Stomach (tissue), 4 donors: ENCODE results near the gene MBNL2.

Source experiments
- POLR2A ChIP-seq, 4 donors: fragments of 450-650 bp; IDR thresholded peaks; one replicate each; pipeline ENCODE4 v1.6.1; 2016; ENCODE audit warnings: antibody characterized with exemption in 4 of 4, control low read depth in 2 of 4, mild to moderate bottlenecking in 1 of 4, moderate library complexity in 1 of 4
- TF ChIP-seq, protein P1 (sequence below), 7 experiments: fragments of 450-650 bp in 4 of 7; fragments of 200-600 bp in 3 of 7; sonication (generic) in 3 of 7; IDR thresholded peaks; one replicate each; pipeline ENCODE4 v1.5.1; 2016 to 2019; ENCODE audit warnings: antibody characterized with exemption in 7 of 7, control low read depth in 2 of 7, mild to moderate bottlenecking in 1 of 7

GRCh38 chr13:97387485-97387839, 165.3 kb downstream of the MBNL2 start:
- TF ChIP-seq, protein P1, sequence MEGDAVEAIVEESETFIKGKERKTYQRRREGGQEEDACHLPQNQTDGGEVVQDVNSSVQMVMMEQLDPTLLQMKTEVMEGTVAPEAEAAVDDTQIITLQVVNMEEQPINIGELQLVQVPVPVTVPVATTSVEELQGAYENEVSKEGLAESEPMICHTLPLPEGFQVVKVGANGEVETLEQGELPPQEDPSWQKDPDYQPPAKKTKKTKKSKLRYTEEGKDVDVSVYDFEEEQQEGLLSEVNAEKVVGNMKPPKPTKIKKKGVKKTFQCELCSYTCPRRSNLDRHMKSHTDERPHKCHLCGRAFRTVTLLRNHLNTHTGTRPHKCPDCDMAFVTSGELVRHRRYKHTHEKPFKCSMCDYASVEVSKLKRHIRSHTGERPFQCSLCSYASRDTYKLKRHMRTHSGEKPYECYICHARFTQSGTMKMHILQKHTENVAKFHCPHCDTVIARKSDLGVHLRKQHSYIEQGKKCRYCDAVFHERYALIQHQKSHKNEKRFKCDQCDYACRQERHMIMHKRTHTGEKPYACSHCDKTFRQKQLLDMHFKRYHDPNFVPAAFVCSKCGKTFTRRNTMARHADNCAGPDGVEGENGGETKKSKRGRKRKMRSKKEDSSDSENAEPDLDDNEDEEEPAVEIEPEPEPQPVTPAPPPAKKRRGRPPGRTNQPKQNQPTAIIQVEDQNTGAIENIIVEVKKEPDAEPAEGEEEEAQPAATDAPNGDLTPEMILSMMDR (IDR thresholded peaks at IDR 0.05), result no peak
- TF ChIP-seq POLR2A (IDR thresholded peaks at IDR 0.05), result no peak
